ENCODE data around the gene SMPX. TPM values are rescaled to one million over a fixed set of nuclear protein-coding genes. Genes with fewer than 3 reads are reported as not detected.

The SMPX gene
- total and polyA plus RNA-seq, 2 of the 4 experiments (the other 2 are of a cell fraction): not detected

DNA sequence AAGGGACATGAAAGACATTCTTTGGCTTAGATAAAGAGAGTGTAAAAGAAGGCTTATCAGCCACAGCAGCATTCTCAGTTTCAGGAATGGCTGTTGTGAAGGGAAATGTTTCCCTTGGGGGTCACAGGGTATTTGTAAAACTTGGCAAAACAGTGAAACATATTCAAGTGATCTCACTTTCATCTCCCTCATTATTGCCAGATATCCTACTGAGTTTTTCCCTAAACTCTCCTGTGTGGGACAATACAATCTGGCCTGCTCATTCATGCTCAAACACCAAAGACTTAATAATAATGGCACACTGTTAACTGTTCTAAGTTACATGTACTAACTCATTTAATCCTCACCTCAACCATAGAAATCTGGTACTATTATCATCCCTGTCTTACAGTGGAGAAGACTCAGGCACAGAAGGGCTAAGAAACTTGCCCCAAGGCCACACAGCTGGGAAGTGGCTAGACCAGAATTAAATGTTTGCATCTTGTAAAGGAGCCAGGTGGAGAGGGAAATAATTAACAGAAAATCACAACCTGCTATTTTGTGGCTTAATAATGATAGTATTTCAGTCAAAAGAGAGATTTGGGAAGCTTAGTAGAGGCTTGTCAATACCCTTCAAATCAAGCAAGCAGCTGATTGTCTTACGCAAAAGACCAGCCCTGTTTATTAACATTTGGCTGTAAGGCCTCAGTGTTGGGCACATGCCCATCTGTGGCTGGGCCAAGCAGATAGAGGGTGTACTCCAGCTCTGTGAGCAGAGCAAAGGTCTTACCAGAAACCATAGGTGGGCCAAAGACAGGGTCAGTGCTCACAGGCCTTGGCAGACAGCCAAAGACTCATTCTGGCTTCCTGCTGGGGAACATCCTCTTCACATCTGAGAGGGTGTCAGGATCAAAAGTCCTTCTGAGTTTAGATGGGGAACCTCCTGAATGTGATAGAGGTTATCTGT lies 17.3 kb downstream of the SMPX start:
- H2AK9ac ChIP-seq (replicated peaks; ENCODE audit: low read depth, low read length, poor library complexity): no peak overlapping the region
- H2BK120ac ChIP-seq (ENCODE audit: low read depth, low read length): no peak overlapping the region
- no peak for ATAC-seq (ENCODE audit: low read depth)
- H3K9me1 ChIP-seq (ENCODE audit: insufficient read depth, low read length): no peaks in the 10 kb centered on the region
- H3K27me3 ChIP-seq (ENCODE audit: control insufficient read depth, insufficient read depth, low read length): peaks cover 6% of the 10 kb centered on the region
- no peak overlapping the region for H3K14ac ChIP-seq (replicated peaks; ENCODE audit: low read depth, low read length)
- H4K91ac ChIP-seq (ENCODE audit: insufficient read depth, low read depth, low read length): no peak overlapping the region
- WGBS, 2 experiments (ENCODE audit: extremely low coverage in 2 of 2, insufficient read length in 1 of 2): no CpG with 5 or more reads among the region's 1 CpG
- no peak overlapping the region for H2BK5ac ChIP-seq (ENCODE audit: low read depth, low read length, poor library complexity, severe bottlenecking)
- DNase-seq: no peak
- no peak overlapping the region for H2BK15ac ChIP-seq (ENCODE audit: low read depth, low read length)
- no peaks in the 10 kb centered on the region for H3K36me3 ChIP-seq (ENCODE audit: control insufficient read depth, insufficient read depth, low read length)
- intact Hi-C loops (cut with micrococcal nuclease) (loop anchor here (10.0 kb wide), 2 partner anchors 234 to 256 kb away; no protein-coding TSS in a partner anchor), in situ Hi-C loops (cut with MboI; ENCODE audit: low sequenced_read_pairs) (loop anchor here (25.0 kb wide), 1 partner anchor 1478 kb away; the partner anchor contains the start of gene RPS6KA3), dilution Hi-C loops (cut with HindIII; ENCODE audit: low sequenced_read_pairs, unreplicated experiment) (no loop called here)
- no peak overlapping the region for H3K4me3 ChIP-seq (ENCODE audit: insufficient read depth, low read depth, low read length)
- no TSS peak for BruUV-seq (replicated peaks)
- no peak overlapping the region for H3K9ac ChIP-seq (ENCODE audit: low read depth, low read length)
- H3K9me3 ChIP-seq (ENCODE audit: control insufficient read depth, insufficient read depth, low read length): no peaks in the 10 kb centered on the region
- H2AFZ ChIP-seq (replicated peaks; ENCODE audit: low read length, poor library complexity): no peak overlapping the region
- no peak overlapping the region for H4K8ac ChIP-seq (ENCODE audit: low read depth in 2 of 2, low read length in 2 of 2)
- H2BK20ac ChIP-seq (ENCODE audit: low read depth, low read length): no peak overlapping the region
- H3K4me1 ChIP-seq (ENCODE audit: control insufficient read depth, insufficient read depth, low read length): no peaks in the 10 kb centered on the region
- CTCF ChIA-PET: no interaction called here
- no peak overlapping the region for H2AK5ac ChIP-seq (ENCODE audit: low read depth, low read length)
- no peak overlapping the region for H3K4ac ChIP-seq (ENCODE audit: low read depth, low read length)
- H3K56ac ChIP-seq (ENCODE audit: extremely low read depth, insufficient read depth, low read length): no peak overlapping the region
- no peak overlapping the region for H4K5ac ChIP-seq (ENCODE audit: low read depth, low read length)
- no peak overlapping the region for H3K4me2 ChIP-seq (ENCODE audit: low read depth, low read length)
- POLR2A ChIA-PET (ENCODE audit: unreplicated experiment): no interaction called here
- no peaks in the 10 kb centered on the region for H3K79me1 ChIP-seq (ENCODE audit: low read depth in 1 of 2, low read length in 2 of 2)
- no peak overlapping the region for H3K27ac ChIP-seq (ENCODE audit: insufficient read depth, low read length)
- H3K18ac ChIP-seq (ENCODE audit: low read depth, low read length): no peak overlapping the region
- no peak overlapping the region for H3K23ac ChIP-seq (ENCODE audit: low read depth, low read length)
- H4K20me1 ChIP-seq (ENCODE audit: insufficient read depth, low read length): no peaks in the 10 kb centered on the region
- TF ChIP-seq MAFK (IDR thresholded peaks at IDR 0.05; ENCODE audit: low read depth, low read length) (no peak), CHD1 (IDR thresholded peaks at IDR 0.05; ENCODE audit: low read depth, low read length) (no peak), MAZ (IDR thresholded peaks at IDR 0.05; ENCODE audit: borderline replicate concordance, low read depth, low read length) (no peak), RAD21 (IDR thresholded peaks at IDR 0.05; ENCODE audit: low read length) (no peak), NFE2L2 (IDR thresholded peaks at IDR 0.05; ENCODE audit: low read depth, low read length) (no peak), FOS (IDR thresholded peaks at IDR 0.05; ENCODE audit: low read depth, low read length) (no peak), SMC3 (IDR thresholded peaks at IDR 0.05; ENCODE audit: low read depth, low read length) (no peak), RCOR1 (IDR thresholded peaks at IDR 0.05; ENCODE audit: insufficient replicate concordance, low read length) (no peak), BHLHE40 (IDR thresholded peaks at IDR 0.05; ENCODE audit: low read depth, low read length) (no peak), CEBPB (IDR thresholded peaks at IDR 0.05; ENCODE audit: low read depth, low read length) (no peak), RFX5 (IDR thresholded peaks at IDR 0.05; ENCODE audit: low read depth, low read length) (no peak), MXI1 (IDR thresholded peaks at IDR 0.05; ENCODE audit: borderline replicate concordance, low read depth, low read length) (no peak)
- TF ChIP-seq, protein P1, sequence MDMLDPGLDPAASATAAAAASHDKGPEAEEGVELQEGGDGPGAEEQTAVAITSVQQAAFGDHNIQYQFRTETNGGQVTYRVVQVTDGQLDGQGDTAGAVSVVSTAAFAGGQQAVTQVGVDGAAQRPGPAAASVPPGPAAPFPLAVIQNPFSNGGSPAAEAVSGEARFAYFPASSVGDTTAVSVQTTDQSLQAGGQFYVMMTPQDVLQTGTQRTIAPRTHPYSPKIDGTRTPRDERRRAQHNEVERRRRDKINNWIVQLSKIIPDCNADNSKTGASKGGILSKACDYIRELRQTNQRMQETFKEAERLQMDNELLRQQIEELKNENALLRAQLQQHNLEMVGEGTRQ (IDR thresholded peaks at IDR 0.05; ENCODE audit: low read depth, low read length): no peak
- TF ChIP-seq, protein P2, sequence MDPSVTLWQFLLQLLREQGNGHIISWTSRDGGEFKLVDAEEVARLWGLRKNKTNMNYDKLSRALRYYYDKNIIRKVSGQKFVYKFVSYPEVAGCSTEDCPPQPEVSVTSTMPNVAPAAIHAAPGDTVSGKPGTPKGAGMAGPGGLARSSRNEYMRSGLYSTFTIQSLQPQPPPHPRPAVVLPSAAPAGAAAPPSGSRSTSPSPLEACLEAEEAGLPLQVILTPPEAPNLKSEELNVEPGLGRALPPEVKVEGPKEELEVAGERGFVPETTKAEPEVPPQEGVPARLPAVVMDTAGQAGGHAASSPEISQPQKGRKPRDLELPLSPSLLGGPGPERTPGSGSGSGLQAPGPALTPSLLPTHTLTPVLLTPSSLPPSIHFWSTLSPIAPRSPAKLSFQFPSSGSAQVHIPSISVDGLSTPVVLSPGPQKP (IDR thresholded peaks at IDR 0.05; ENCODE audit: borderline replicate concordance, low read depth, low read length): no peak
